ENCODE results near the gene DAGLA. TPM values are rescaled to one million over a fixed set of nuclear protein-coding genes. Genes with fewer than 3 reads are reported as not detected.

Gene DAGLA
- total RNA-seq, 1 experiment from 2014 or later, result 4.5 TPM

- peak; percentile 75 for DNase-seq
- H2BK15ac ChIP-seq (ENCODE audit: low read depth, low read length), result no peak overlapping the region
- no peak overlapping the region for H3K18ac ChIP-seq (ENCODE audit: insufficient read length, low read depth, low read length)
- no peaks in the 10 kb centered on the region; the same call in 1 of the 2 replicates for H3K27me3 Mint-ChIP-seq (ENCODE audit: low read depth)
- H4K91ac ChIP-seq (ENCODE audit: insufficient read length, low read depth, low read length), result no peak overlapping the region
- no peak overlapping the region for H3K27ac ChIP-seq (ENCODE audit: insufficient read length, low read depth, low read length)
- H2BK20ac ChIP-seq (ENCODE audit: low read depth, low read length, poor library complexity, severe bottlenecking), result no peak overlapping the region
- no peak overlapping the region for H4K5ac ChIP-seq (ENCODE audit: insufficient read length, low read depth, low read length)
- H3K79me2 ChIP-seq (ENCODE audit: insufficient read depth, low read length), result no peaks in the 10 kb centered on the region
- H3K9me3 Mint-ChIP-seq, result peaks cover 0 to 2% of the 10 kb centered on the region in 2 experiments; a peak in 1 of 5 replicates
- no peak overlapping the region for H2BK12ac ChIP-seq (ENCODE audit: insufficient read length, low read depth, low read length)
- no peak overlapping the region for H4K8ac ChIP-seq (replicated peaks; ENCODE audit: insufficient read length, low read depth, low read length)
- no peak overlapping the region for H2AK5ac ChIP-seq (ENCODE audit: insufficient read length, low read length)
- no peak overlapping the region for H3K4me2 ChIP-seq (ENCODE audit: insufficient read depth, insufficient read length, low read length)
- no peak overlapping the region for H3T11ph ChIP-seq (ENCODE audit: low read length)
- H3K9me3 ChIP-seq (ENCODE audit: control insufficient read depth, low read depth, low read length), result no peaks in the 10 kb centered on the region
- H3K23me2 ChIP-seq (ENCODE audit: insufficient read length, low read depth, low read length, poor library complexity, severe bottlenecking), result no peaks in the 10 kb centered on the region
- H3K14ac ChIP-seq (ENCODE audit: insufficient read depth, low read length), result no peak overlapping the region
- TF ChIP-seq CTCF (conservative IDR thresholded peaks at IDR 0.05), result no peak
- no peaks in the 10 kb centered on the region for H4K20me1 ChIP-seq (ENCODE audit: control insufficient read depth, insufficient read depth, insufficient read length)
- H3K4me3 Mint-ChIP-seq, result no peak overlapping the region
- no CpG with 5 or more reads among the region's 7 CpGs for WGBS (ENCODE audit: extremely low coverage, insufficient read length, low lambda C conversion rate)
- no peaks in the 10 kb centered on the region for H3K4me1 ChIP-seq (ENCODE audit: insufficient read depth, low read length)
- H2AFZ ChIP-seq (ENCODE audit: low read length), result no peak overlapping the region
- H3K27ac Mint-ChIP-seq, result peak overlapping the region in 1 of 3 experiments; percentile 16; a peak in 1 of 7 replicates
- no peak overlapping the region for H3K4ac ChIP-seq (ENCODE audit: low read depth, low read length)
- H3K4me1 Mint-ChIP-seq, result peaks cover 17 to 26% of the 10 kb centered on the region in 2 experiments
- no peaks in the 10 kb centered on the region; a peak in 1 of 7 replicates for H3K36me3 Mint-ChIP-seq (ENCODE audit: insufficient read depth in 1 of 3, low read depth in 3 of 3)
- H3K56ac ChIP-seq (ENCODE audit: insufficient read length, low read depth, low read length), result no peak overlapping the region
- H3K23ac ChIP-seq (ENCODE audit: insufficient read length, low read depth, low read length), result no peak overlapping the region
- no peak overlapping the region for H2BK5ac ChIP-seq (ENCODE audit: insufficient read length, low read length)
- H3K27me3 ChIP-seq (ENCODE audit: insufficient read depth, low read length), result no peaks in the 10 kb centered on the region
- no peak overlapping the region for H2BK120ac ChIP-seq (ENCODE audit: low read depth, low read length, poor library complexity, severe bottlenecking)
- no peak overlapping the region for H3K9ac ChIP-seq (ENCODE audit: extremely low read depth, insufficient read length, low read length)
- no peaks in the 10 kb centered on the region for H3K79me1 ChIP-seq (ENCODE audit: insufficient read depth, low read depth, low read length, poor library complexity, severe bottlenecking)
Measured at GRCh38 chr11:61771985-61772455, 91.8 kb downstream of the DAGLA start.

Data from H9 (cell line).